GM19395 (cell line): Measurements from ENCODE around the gene POPDC2.

Experiments
- ATAC-seq: cut with Tn5 transposase; IDR thresholded peaks from one replicate; pipeline ENCODE4 v1.9.1; 2021; ENCODE audit warnings: mild to moderate bottlenecking, moderate library complexity; ENCODE audit not compliant: unreplicated experiment

POPDC2 gene

DNA sequence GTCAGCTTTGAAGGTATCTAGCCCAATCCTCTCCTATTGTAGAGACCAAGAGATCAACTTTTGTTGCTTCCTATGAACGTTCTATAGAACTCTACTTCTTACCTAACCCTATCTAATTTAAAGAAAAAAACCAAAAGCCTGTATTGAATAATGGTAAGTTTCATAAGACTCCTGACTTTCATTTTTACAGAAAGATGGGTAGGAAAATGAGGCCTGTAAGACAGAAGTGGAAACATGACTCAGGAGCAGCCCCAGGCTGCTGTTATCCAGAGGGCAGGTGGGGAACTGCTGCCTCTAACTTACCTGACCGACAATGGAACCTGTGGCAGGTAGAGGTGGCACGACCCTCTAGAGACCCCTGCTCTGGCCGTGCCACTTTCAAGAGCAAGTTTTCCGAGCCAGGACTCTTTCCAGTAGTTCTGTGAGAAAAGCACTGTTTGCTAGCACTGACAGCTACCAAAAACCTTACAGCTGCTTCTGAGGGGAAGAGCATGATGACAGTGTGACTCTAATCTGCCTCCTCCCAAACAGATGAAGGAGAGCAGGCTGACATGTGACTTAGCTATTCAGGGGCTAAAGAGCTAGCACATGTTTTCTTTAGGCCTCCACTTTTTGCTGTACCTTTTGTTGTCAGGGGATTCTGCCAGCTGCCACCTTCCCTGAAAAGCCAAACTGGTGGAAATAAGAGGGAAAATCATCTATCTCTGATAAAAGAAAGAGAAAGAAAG lies 17.5 kb downstream of the POPDC2 start:
- no peak for ATAC-seq

DNA sequence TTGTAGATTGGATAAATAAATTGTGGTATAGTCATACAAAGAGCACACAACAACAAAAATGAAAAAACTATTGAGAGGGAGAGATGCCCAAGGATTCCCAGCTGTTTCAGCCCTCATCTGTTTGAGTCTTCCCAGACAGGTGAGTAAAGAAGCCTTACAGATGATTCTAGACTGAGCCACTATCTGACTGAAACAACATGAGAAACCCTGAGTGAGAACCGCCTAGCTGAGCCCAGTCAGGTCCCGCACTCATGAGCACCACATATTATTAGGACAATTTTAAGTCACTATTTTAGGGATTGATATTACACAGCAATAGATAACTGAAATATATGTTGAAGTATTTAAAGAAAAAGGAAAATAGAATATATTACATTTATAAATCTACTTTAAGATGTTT lies 19.0 kb downstream of the POPDC2 start:
- no peak for ATAC-seq

DNA sequence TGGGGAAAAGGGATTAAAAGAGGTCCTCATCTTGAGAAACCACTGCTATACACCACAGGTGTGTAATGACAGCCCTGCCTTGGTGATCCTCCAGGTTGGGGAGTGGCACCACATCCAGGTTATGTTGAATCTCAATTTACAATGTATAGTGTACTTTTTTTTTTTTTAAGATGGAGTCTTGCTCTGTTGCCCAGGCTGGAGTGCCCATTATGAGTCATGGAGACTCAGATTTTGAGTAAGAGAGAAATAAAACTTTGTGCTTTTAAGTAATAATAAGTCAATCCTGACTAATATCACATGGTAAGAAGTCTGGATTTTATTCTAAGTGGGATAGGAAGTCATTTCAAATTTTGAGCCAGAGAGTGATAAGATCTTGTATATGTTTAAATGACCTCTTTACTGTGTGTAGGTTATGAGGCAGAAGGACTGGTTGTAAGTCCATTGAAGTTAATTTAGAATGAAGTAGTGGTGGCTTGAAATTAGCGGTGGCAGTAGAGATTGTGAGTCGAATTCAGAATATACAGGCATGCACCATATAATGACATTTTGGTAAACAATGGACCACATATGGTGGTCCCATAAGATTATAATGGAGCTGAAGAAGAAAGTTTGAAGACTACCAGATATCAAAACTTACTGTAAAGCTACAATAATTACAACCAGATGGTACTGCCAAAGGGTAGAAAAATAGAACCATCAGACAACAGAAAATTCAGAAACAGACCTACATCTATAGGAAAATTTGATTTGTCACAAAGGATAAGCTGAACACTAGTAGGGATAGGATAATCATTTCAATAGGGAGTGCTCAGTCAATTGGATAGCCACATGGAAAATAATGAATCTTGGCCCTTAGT lies 20.7 kb downstream of the POPDC2 start:
- no peak for ATAC-seq

DNA sequence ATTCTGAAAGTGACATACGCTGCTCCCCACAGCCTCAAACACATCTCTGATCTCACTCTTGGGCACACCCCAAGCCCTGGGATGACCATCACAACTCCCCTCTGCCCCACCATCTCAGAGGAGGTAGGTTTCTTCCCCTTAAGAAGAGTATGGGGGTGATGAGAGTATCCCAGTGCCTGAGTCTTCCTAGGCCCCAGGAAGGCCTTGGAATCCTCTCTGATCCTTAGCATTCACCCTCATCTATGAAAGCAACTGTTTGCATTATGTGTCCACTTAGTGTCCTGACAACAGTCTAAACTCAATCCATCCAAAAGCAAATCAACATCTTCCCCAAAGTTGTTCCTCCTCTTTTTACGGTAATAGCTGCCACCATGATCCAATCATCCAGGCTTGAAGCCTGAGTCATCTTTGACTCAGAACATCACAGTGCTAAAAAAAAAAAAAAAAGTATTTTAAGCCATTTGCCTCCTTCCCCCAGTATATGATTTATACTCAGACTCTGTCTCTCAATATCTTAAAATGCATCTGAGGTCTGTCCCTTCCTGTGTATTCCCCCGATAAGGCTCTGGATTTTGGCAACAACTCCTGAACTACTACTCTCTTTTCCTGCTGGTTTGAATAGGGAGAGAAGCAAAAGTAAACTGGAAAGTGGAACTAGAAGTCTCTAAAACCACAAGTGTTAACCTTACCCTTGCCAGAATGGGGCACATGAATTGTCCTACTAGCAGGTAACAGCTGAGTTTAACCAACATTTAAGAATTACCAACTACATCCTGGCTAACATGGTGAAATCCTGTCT lies 22.5 kb downstream of the POPDC2 start:
- peak; percentile 43 for ATAC-seq

DNA sequence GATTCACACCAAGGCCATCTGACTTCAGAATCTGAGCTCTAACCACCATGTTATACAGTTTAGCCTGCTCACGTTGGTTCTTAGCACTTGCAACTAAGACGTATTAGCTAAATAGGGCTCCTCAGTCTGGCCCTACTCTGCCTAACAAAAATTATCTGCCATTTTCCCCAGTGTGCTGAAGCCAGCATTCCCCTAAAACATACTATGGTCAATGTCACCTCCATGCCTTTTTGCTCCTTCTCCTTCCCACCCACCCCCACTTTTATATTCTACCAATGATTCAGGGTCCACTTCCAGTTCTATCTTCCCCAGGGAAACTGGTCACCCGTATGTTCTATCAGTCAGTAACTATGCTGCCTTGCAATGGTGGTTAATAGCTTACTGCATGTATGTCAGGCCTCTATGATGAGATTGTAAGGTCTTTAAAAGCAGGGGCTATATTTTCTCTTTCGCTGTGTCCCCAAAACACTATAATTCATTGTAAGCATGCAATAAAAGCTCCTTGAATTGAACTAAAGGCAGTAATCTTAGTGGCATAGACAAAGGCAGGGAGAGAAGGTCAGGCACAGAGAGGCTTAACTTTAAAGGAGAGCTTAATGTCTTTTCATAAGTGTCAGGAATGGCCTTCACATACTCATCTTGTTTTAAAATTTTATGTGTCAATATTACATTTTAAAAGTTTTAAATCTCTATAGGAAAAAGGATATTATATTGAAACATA lies 23.3 kb downstream of the POPDC2 start:
- no peak for ATAC-seq

DNA sequence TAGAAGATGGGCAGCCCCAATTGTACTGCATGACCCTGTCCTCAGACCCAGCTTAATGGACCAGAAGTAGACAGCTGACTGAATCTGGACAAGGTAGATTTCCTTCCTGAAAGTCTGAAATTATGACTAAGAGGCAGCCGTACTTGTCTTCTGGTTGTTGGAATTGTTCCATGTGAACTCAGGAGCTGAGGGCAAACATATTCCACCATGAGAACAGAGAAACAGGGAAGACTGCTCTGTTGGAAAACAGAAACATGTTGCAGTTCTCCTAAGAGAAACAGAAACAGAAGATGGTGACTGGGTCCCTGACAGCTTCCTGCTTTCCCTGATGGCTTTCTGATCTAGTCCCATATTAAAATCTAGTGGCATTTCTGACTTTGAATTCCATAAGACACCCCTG lies 24.1 kb downstream of the POPDC2 start:
- ATAC-seq: no peak

DNA sequence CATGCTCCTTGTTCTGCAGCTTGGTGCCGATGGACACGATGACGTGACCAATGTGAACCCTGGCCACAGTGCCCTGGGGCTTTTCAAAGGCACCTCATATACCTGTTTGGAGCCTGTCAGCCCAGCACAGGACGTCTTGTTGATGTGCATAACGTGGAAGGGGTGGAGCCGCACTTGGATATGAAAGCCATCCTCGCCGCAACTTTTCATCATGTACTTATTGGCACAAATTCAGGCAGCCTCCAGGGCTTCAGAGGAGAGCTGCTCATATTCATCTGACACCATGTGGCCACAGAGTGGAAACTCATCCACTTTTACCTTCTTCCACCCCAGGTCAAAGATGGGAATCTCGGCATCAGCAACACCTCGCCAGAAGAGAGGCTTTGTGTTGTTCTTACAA lies 24.7 kb downstream of the POPDC2 start:
- ATAC-seq: no peak

DNA sequence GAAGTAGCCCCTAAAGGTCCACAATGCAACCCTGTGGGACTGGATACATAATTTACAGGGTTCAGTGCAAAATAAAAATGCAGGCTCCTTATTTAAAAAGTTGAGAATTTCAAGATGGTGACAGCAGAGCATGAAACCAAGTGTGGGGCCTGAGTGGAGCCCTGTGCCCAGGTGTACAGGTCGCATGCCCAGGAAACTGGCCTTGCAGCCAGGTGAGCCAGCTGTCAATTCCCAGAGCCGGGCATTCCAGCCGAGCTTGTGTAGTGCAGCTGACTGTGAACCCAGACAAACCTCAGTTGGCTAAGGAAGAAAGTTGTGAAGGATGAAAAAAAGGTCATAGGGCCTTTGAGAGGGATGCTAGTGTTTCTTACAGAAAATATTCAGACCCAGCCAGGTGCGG lies 27.6 kb downstream of the POPDC2 start:
- no peak for ATAC-seq

DNA sequence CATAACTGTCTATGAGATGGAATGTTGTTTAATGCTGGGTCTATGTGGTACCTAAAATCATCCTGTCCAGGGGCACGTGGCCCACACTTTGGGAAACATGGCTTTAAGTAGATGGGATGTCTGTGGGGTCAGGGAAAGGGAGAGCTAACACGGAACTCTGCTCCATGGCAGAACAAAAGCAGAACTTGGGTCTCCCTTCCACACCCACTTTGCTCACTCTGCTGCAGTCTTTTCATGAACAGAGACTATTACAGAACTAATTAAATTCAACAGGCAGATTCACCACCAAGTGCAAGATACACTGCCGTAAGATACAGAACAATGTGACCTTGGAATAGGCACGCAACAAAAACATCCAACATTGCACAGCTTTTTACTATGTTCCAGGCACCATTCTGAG lies 28.2 kb downstream of the POPDC2 start:
- ATAC-seq: no peak

DNA sequence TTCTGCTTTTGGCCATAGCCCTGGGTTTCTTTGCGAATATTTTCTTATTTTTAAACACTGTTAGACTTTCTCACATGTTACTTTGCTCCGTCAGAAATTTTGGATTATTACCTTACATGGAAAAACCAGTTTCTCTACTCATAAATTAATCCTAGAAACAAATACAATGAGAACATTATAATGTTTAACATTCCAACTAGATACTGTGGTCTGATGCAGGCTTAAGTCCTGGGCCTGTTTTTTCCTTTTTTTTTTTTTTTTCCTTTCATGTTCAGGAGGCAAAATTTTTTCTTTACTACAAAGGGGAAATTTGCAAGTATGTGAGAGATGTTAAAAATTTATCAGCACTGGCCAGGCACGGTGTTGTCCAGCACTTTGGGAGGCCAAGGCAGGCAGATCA lies 28.9 kb downstream of the POPDC2 start:
- ATAC-seq: no peak

DNA sequence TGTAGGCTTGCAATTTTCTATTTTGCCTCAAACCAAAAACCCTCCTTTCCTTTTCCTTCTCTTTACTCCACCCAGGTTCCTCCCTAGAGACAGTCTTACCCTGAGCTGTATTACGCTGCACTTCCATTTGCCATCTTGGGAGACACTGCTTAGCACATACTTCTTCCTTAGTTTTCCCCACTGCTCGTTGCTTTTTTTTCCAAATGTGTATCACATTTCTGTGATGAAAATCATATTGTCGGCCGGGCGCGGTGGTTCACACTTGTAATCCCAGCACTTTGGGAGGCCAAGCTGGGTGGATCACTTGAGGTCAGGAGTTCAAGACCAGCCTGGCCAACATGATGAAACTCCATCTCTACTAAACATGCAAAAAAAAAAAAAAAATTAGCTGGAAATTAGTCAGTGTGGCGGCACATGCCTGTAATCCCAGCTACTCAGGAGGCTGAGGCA lies 29.5 kb downstream of the POPDC2 start:
- no peak for ATAC-seq

DNA sequence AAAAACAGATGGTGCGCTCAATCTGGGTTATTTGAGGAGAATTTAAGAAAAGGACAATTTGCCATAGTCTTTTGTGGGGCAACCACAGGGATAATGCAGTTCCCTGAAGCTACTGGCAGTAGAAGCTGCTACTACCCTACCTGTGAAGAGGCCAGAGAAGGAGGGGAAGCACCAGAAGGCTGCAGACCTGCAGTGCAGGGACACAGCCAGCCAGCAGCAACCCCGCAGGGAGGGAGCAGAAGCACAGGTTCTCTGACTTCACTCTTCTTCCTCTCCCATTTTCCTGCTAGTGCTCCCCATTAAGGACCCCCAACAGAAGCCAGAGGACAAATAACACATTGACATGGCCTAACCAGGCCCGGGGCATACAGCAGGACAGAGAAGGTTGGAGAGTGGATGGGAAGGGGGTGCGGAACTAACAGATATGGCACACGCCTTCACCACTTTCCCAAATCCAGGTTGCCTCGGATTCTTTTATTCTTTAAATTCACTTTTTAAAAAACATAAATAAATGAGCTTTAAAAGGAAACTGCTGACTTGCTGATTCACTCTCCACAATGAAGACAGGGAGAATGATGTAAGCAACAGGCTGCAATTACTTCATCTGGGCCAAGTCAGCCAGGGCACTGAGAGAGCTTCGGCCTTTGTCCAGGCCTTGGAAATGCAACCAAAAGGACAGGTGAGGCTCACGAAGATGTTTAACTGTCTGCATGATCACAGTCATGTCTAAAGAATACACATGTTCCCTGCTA lies 30.1 kb downstream of the POPDC2 start:
- no peak for ATAC-seq

DNA sequence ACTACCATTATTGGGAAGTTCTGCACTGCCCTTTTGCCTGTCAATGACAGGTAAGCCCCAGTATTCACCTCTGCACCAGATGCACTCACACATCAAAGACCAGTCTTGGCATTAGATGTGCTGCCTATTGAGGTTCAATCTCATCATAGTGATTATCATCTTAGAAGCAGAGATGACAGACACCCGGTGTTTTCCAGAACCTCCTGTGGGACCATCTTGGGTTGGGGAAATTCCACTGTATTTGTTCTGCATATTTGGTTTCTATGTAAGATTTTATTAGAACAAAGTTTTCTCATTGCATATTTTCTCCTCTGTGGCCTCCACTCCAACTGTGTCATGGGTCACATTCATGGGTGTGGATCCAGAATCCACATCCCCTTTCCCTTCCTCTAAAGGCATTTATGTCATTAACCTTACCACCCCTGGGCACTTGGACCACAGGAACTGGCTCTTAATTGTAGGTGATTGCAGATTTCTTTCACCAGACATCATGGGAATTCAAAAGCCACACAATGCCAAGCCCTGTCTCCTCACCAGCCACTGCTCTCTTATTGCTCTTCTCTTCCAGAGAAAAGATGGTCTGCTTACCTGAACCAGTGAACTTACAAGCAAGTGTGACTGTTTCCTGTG lies 31.5 kb downstream of the POPDC2 start:
- ATAC-seq: peak; percentile 34

DNA sequence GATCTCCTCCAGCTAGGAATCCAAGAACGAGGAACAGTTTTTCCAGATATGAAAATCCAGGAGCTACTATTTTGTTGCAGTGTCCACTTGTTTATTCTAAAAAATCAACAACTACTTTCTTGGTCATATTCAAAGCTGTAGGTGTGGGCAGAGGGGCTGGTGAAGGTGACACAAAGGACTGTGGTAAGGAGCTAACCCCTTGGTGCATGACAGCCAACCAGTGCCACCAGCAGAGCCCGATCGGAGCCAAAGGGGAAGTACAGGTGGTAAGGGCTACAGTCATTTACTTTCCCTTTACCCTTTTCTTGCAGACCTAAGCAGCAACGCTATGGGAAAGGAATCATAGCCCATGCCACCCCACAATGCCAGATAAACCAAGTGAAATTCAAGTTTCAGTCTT lies 32.0 kb downstream of the POPDC2 start:
- peak; percentile 59 for ATAC-seq

DNA sequence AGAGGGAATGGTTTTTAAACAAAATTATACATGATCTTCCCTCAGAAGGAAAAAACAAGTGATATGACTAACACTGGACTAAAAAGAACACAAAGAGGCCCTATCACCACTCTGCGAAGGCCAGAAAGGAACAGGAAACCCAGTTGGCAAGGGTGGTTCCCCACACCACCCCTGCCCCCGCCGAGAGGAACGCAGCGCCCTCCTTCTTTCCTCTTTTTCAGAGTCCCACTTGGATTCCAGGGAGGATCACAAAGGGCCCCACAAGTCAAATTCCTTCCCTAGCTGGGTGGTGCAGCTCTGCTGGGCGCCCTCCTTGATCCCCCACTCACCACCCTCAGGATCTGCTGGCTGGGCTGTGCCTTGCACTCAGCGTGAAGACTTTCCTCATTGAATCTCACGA lies 32.9 kb downstream of the POPDC2 start:
- no peak for ATAC-seq

DNA sequence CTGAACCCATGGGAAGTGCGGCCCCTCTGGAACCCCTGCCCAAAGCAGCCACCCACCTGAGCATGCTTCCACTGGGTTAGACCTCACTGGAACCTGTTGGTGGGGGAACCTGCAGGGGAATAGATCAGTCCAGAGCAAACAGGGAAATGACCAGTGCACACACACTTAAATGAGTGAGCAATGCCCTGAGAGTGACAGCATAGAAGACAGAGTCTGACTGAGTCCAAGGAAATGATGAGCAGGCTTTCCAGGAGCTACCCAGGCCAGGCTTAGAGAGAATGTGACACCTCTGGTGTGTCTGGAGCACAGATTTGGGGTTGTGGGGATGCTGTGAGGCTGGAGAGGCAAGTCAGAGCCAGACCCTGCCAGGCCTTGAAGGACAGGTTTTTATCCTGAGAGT lies 34.2 kb downstream of the POPDC2 start:
- ATAC-seq: no peak

DNA sequence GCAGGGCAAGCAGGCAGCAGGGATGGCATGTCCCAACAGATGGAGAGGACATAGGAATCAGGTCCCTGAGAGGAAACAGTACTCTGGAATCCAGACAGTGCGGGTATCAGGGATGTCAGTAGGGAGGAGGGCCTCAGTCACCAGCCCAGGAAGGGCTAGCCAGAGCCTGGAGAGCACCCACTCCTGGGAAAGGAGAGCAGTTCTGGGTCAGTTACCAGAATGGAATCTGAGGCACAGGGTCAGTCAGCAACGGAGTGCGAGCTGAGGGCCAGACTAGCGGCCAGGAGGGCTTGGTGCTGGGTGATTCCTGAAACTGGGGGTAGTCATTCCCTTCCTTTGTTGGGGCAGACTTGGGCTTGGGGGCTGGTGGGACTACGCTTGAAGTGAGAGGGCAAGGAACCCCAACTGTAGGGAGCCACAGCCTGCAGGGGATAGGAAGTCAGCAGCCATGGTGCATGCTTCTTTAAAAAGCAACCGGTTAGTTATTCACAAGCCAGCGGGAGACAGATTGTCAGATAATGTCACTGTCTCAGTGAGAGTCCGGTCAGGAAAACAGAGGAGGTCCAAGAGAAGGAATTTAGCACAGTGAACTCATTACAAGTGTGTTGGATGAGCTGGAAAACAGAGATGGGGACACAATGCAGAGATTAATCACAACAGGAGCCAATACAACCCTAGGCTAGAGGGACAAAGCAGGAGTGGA lies 34.8 kb downstream of the POPDC2 start:
- no peak for ATAC-seq

DNA sequence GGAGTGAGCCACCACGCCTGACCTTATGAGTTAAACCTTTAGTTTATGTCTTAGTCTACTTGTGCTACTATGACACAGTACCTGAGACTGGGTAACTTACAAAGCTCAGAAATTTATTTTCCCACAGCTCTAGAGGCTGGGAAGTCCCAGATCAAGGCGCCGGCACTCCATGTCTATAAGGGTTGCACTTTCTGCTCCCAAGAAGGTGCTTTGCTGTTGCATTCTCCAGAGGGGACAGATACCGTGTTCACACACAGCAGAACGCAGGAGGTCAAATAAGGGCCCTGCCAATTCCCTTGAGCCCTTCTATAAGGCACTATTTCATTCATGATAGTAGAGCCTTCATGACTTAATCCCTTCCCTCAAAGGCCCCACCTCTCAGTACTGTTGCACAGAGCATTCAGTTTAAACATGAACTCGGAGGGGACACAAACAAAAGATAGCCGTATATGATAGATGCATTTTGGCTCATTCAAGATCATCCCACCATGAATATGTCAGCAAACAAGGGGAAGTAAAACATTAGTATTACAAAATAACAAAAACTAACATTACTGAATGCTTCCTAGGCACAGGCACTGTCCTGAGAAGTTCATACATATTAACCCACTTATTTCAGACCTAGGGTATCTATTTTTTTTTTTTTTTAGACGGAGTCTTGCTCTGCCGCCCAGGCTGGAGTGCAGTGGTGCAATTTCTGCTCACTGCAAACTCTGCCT lies 36.2 kb downstream of the POPDC2 start:
- ATAC-seq: no peak
